Omental fat pad (tissue), 4 donors: ENCODE data around the gene KDM1A. TPM values are rescaled to one million over a fixed set of nuclear protein-coding genes. Genes with fewer than 3 reads are reported as not detected.
A peak's percentile ranks its signal among the peaks of the same experiment; 100 is the strongest.
"Not testable (repeated sequence)": the region's sequence is repeated elsewhere in the genome, so short reads cannot be mapped to it uniquely, and the experiment has no call there.

Experiments
- ATAC-seq: fragments of 150-250 bp; one replicate; pipeline ENCODE4 v1.9.1; 2016; ENCODE audit warnings: mild to moderate bottlenecking, moderate library complexity; ENCODE audit not compliant: low FRiP score
- DNase-seq: peaks from one replicate; pipeline ENCODE4 v3.0.0-alpha.2; 2019; ENCODE audit warnings: low spot score
- total RNA-seq, 4 donors: library from RNA; depleted of rRNA; stranded (reverse); fragments of >200 nt; gene quantifications; one replicate each; pipeline ENCODE4 v1.1.0, GENCODE V29; 2016
- TF ChIP-seq, protein P1 (sequence below), 3 donors: fragments of 450-650 bp; IDR thresholded peaks; one replicate each; pipeline ENCODE4 v1.5.1; 2016 to 2017; ENCODE audit warnings: antibody characterized with exemption in 3 of 3, mild to moderate bottlenecking in 3 of 3, moderate library complexity in 2 of 3

Gene KDM1A
- total RNA-seq, 4 donors from 2014 or later, result 34.1 to 48.2 (median 39.6) TPM

GRCh38 chr1:23004112-23004511 lies 15.2 kb upstream of the KDM1A start:
- TF ChIP-seq, protein P1, sequence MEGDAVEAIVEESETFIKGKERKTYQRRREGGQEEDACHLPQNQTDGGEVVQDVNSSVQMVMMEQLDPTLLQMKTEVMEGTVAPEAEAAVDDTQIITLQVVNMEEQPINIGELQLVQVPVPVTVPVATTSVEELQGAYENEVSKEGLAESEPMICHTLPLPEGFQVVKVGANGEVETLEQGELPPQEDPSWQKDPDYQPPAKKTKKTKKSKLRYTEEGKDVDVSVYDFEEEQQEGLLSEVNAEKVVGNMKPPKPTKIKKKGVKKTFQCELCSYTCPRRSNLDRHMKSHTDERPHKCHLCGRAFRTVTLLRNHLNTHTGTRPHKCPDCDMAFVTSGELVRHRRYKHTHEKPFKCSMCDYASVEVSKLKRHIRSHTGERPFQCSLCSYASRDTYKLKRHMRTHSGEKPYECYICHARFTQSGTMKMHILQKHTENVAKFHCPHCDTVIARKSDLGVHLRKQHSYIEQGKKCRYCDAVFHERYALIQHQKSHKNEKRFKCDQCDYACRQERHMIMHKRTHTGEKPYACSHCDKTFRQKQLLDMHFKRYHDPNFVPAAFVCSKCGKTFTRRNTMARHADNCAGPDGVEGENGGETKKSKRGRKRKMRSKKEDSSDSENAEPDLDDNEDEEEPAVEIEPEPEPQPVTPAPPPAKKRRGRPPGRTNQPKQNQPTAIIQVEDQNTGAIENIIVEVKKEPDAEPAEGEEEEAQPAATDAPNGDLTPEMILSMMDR (IDR thresholded peaks at IDR 0.05), result no peak
- ATAC-seq, result no peak
- DNase-seq, result no peak

- DNase-seq, ATAC-seq: not testable (repeated sequence)
These were observed 14.5 kb upstream of the KDM1A start for GRCh38 chr1:23004769-23005168.

- ATAC-seq (no peak), DNase-seq (no peak)
- TF ChIP-seq, protein P1 (IDR thresholded peaks at IDR 0.05), result no peak
These were observed 12.2 kb upstream of the KDM1A start for GRCh38 chr1:23007106-23007505.

- DNase-seq, result no peak
- TF ChIP-seq, protein P1 (IDR thresholded peaks at IDR 0.05), result no peak
- ATAC-seq, result no peak
These were observed 10.4 kb upstream of the KDM1A start for GRCh38 chr1:23008901-23009300.

- ATAC-seq, result not testable (repeated sequence)
These were observed 9.2 kb upstream of the KDM1A start for GRCh38 chr1:23010025-23010424.

DNA sequence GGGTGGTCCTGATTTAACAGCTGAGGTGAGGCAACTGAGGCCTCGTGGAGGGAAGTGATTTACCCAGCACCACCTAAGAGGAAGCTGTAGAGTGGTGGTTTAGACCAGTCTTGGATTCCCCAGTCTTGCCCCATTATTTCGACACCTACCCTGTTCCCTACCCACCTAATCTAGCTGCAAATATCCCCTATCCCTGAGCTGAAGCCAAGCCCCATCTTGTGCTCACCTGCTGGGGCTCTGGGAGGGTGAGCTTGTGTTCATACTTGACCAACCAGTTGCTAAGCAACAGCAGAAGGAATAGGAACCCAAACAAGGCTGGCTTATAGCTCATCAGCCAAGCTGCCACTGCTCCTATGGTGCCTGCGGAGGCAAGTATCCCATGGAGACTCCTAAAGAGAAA lies 5.6 kb upstream of the KDM1A start:
- DNase-seq (no peak), ATAC-seq (no peak)
- TF ChIP-seq, protein P1 (IDR thresholded peaks at IDR 0.05), result no peak

More at GRCh38 chr1:23010025-23010424, 9.2 kb upstream of the KDM1A start:
- not testable (repeated sequence) for DNase-seq

GRCh38 chr1:23018661-23019093 lies 591 bp upstream of the KDM1A start:
- TF ChIP-seq, protein P1 (IDR thresholded peaks at IDR 0.05), result no peak
- DNase-seq, result no peak
- no peak for ATAC-seq

- DNase-seq (no peak), ATAC-seq (peak; percentile 13)
- TF ChIP-seq, protein P1 (IDR thresholded peaks at IDR 0.05), result no peak
These were observed 776 bp downstream of the KDM1A start for GRCh38 chr1:23019863-23020625.
